Measurements from ENCODE around the gene VPS8.

DNA sequence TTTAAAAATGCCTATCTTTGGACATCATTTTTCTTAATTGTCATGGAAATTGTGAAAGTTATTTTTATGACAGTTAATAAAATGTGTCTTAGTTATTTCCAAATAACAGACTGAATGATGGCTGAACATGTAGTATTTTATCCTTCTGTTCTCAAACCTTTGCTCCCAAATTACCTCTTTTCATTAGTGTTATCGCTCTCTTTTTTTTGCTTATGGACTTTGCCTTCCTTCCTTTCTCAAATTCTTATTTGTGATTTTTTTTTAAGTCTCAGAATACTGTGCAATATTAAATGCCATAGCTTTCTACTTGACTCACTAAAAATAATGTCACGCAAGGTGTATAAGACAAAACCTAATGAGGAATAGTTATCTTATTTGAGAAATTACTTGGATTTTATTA is 107.7 kb downstream of the VPS8 start:
- TF ChIP-seq POLR2AphosphoS5 (IDR thresholded peaks at IDR 0.05), result no peak
- TF ChIP-seq, protein P1, sequence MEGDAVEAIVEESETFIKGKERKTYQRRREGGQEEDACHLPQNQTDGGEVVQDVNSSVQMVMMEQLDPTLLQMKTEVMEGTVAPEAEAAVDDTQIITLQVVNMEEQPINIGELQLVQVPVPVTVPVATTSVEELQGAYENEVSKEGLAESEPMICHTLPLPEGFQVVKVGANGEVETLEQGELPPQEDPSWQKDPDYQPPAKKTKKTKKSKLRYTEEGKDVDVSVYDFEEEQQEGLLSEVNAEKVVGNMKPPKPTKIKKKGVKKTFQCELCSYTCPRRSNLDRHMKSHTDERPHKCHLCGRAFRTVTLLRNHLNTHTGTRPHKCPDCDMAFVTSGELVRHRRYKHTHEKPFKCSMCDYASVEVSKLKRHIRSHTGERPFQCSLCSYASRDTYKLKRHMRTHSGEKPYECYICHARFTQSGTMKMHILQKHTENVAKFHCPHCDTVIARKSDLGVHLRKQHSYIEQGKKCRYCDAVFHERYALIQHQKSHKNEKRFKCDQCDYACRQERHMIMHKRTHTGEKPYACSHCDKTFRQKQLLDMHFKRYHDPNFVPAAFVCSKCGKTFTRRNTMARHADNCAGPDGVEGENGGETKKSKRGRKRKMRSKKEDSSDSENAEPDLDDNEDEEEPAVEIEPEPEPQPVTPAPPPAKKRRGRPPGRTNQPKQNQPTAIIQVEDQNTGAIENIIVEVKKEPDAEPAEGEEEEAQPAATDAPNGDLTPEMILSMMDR (IDR thresholded peaks at IDR 0.05), result no peak
